UCSD-AML1 (cell line): ENCODE results near the gene CCDC87.
"Not testable (repeated sequence)": the region's sequence is repeated elsewhere in the genome, so short reads cannot be mapped to it uniquely, and the experiment has no call there.

Experiments used
- DNase-seq: peaks from one replicate; lab custom pipeline; 2025; ENCODE audit not compliant: unreplicated experiment; lab: John Stamatoyannopoulos, UW

CCDC87 gene

GRCh38 chr11:66592457-66593302 is at the start of gene CCDC87, which contains the start of gene CCS:
Gene CCDC87, minus strand, starts transcription at chr11:66593063. Its CDS starts 48 bp downstream, at chr11:66593015.
Gene CCS, plus strand, starts transcription at chr11:66593185. Its CDS starts 77 bp downstream, at chr11:66593262.
- DNase-seq, result peak; percentile 96

GRCh38 chr11:66641834-66642233 is 49.0 kb upstream of the CCDC87 start:
- no peak for DNase-seq

DNA sequence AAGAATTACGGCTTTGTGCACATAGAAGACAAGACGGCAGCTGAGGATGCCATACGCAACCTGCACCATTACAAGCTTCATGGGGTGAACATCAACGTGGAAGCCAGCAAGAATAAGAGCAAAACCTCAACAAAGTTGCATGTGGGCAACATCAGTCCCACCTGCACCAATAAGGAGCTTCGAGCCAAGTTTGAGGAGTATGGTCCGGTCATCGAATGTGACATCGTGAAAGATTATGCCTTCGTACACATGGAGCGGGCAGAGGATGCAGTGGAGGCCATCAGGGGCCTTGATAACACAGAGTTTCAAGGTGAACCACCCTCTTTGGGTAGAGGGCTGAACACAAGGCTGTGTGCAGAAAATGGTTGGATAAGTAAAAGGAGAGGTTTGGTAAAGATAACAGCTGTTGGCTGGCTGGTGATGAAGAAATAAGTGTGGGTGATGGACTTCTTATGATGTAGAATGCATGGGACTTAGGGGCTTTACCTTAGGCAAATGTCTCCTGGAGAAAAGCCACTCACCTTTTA is 47.0 kb upstream of the CCDC87 start:
- DNase-seq, result not testable (repeated sequence)

DNA sequence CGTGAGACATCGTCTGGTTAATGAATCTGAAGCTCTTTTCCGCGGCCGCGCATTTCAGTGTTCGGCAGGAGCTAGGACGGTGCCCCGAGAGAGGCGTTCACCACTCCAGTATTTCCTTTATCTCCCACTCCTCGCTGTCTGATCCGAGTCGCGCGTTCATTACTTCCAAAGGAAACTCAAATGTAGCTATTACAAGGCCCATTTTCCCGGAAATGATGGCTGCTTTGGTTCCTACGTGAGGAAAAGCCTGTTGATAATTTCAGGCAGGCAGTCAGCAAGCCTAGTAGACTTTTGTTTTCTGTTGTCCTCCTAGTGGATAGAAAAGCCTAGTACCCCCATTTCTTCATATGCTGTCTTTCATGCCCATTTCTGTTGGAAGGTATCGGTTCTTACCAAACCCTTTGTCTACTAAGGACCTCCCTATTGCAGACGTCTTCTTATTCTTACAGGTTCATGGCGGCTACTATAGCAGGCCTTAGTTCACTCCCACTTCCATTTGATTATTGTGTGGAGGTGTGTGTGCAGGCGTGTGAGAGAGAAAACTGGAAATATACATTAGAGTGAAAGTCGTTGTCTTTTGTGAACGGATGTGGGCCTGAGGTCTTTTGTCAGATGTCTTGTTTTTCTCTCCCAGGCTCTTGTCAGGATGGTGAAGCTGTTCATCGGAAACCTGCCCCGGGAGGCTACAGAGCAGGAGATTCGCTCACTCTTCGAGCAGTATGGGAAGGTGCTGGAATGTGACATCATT is 46.4 kb upstream of the CCDC87 start:
- peak; percentile 47 for DNase-seq

- DNase-seq, result peak; percentile 96
Measured at GRCh38 chr11:66638177-66639065, 45.6 kb upstream of the CCDC87 start, which contains the start of gene RBM4. Gene RBM4, plus strand, starts transcription at chr11:66638703. Its CDS starts 1,009 bp downstream, at chr11:66639712.

GRCh38 chr11:66637557-66638176 is 44.8 kb upstream of the CCDC87 start:
- DNase-seq, result no peak

- no peak for DNase-seq
Measured at GRCh38 chr11:66636411-66636810, 43.5 kb upstream of the CCDC87 start.

DNA sequence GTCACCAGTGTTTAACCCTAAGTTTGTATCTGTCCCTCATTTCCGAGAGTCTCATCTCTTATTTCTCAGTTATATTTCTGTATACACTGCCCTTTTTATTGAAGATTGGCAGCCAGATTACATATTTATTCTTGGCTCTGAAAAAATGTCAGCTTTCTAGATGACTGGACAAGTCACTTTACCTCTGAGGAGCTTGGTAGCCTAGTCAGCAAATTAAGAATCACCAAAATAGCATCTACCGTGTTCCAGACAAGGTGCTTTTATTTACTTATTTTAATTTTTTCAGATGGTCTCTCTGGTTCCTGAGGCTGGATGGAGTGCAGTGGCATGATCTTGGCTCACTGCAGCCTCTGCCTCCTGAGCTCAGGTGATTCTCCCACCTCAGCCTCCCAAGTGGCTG is 40.1 kb upstream of the CCDC87 start:
- no peak for DNase-seq

DNA sequence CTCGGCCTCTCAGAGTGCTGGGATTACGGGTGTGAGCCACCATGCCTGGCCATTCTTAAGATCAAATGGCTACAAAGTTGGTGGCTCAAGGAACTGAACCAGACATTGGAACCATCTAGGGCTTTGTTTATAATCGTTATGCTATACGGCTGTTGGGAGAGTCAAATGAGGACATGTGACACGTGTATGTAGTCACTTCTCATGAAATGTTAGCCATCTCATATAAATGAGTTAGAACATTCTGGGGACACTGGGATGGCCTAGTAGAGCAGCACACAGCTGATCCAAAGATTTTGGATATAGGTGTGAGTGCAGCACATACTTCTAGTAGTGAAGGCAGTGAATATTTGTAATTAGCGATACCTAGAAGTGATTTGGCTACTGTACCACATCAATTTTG is 39.0 kb upstream of the CCDC87 start:
- DNase-seq, result no peak

GRCh38 chr11:66629356-66629755 is 36.5 kb upstream of the CCDC87 start:
- no peak for DNase-seq

- DNase-seq, result no peak
Measured at GRCh38 chr11:66628061-66628603, 35.3 kb upstream of the CCDC87 start.

DNA sequence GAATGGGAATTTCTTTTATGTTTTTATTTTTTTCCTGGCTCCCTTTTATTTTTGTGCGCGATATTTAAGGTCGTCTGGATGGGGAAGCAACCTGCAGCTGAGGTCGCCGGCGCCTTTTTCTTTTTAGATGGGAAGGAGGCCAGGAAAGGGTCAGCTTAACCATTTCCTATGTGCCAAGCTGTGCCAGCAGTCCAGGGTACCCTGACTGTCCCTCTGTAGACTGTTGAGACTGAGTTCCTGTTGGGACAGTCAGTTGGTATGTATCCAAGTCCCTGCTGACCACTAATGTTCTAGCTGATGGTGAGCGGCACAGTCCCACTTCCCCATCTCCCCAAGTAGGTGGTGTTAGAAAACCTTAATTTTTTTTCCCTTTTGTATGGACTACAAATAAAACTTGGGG is 34.1 kb upstream of the CCDC87 start:
- DNase-seq, result no peak

DNA sequence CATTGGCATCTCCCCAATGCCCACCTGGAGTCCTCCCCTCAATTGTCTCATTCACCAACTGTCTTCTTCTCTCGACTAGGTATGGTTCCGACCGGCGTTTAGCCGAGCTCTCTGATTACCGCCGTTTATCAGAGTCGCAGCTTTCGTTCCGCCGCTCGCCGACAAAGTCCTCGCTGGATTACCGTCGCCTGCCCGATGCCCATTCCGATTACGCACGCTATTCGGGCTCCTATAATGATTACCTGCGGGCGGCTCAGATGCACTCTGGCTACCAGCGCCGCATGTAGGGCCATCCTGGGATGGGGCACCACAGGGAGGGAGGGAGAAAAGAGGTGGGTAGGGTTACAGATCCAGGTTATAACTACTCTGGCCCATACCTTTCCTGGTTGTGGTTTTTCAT is 33.5 kb upstream of the CCDC87 start:
- DNase-seq, result no peak

- DNase-seq, result no peak
Measured at GRCh38 chr11:66625752-66626149, 32.9 kb upstream of the CCDC87 start.

DNA sequence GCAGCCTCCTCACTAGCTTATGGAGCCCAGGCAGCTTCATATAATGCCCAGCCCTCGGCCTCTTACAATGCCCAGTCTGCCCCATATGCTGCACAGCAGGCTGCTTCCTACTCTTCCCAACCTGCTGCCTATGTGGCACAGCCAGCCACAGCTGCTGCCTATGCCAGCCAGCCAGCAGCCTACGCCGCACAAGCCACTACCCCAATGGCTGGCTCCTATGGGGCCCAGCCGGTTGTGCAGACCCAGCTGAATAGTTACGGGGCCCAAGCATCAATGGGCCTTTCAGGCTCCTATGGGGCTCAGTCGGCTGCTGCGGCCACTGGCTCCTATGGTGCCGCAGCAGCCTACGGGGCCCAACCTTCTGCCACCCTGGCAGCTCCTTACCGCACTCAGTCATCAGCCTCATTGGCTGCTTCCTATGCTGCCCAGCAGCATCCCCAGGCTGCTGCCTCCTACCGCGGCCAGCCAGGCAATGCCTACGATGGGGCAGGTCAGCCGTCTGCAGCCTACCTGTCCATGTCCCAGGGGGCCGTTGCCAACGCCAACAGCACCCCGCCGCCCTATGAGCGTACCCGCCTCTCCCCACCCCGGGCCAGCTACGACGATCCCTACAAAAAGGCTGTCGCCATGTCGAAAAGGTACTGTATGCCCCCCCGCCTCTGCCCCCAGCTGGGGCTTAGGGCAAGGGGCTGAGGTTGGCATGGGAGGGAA is 32.3 kb upstream of the CCDC87 start:
- DNase-seq, result no peak

DNA sequence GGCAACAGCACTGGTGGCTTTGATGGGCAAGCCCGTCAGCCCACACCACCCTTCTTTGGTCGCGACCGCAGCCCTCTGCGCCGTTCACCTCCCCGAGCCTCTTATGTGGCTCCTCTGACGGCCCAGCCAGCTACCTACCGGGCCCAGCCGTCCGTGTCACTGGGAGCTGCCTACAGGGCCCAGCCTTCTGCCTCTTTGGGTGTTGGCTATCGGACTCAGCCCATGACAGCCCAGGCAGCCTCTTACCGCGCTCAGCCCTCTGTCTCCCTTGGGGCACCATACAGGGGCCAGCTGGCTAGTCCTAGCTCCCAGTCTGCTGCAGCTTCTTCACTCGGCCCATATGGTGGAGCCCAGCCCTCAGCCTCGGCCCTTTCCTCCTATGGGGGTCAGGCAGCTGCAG is 31.6 kb upstream of the CCDC87 start:
- no peak for DNase-seq

DNA sequence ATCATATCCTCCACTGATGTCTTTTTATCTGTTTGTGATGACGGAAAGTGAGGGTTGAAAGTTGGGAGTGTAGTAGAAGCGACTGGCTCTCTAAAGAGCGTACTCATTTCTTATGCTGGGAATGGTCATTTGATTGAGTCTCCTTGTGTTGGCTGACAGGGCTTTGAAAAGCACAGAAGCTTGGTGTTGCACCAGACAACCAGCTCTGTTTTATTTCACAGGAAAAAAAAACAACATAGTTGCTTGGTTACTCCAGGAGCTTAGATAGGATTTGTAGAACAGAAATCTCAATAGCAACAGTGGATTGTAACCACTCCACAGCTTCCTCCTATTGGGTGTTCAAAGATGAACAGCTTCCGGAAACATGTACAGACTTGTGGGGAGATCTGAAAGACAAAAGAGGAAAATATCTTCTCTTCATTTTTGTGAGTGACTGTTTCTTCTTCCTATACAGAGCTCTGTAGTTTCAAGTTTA is 26.3 kb upstream of the CCDC87 start:
- no peak for DNase-seq

GRCh38 chr11:66617155-66617834 is 24.4 kb upstream of the CCDC87 start:
- no peak for DNase-seq
